Measurements from ENCODE around the gene TMEFF1.

TMEFF1 gene

GRCh38 chr9:100619665-100620064, 146.7 kb downstream of the TMEFF1 start:
- no peak for DNase-seq

- no peak for DNase-seq
Observed at GRCh38 chr9:100623969-100624368, 151.0 kb downstream of the TMEFF1 start.

GRCh38 chr9:100626949-100627348, 154.0 kb downstream of the TMEFF1 start:
- DNase-seq: no peak
